Hippocampal formation (tissue), 2 donors: ENCODE measurements around the gene POC1A.
A peak's percentile ranks its signal among the peaks of the same experiment; 100 is the strongest.

ENCODE experiments used
- DNase-seq, 2 donors: peaks; one replicate each; lab custom pipeline; 2025; lab: John Stamatoyannopoulos, UW

Gene POC1A

GRCh38 chr3:52150860-52151259, 3.4 kb downstream of the POC1A start:
- no peak for DNase-seq

DNA sequence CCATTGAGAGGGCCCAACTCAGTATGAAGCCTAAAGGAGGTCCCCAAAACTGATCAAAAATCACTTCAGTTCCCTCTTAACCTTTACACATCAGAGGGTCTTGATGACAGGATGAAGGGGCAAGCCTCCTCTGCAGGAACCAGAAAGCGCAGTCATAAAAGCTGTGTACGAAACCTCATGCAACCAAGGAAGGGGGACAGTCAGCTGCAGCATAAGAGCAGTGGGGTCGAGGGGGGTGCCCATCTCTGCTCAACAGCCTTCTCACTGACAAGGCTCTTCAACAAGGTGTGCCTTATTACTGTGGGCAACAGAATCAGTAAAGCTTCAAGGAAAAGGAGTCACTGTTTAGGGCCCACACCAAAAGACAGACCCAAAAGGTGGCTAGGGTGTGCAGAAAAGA, 3.9 kb downstream of the POC1A start:
- DNase-seq: no peak

- DNase-seq: no peak
These were observed 4.5 kb downstream of the POC1A start for GRCh38 chr3:52149726-52150125.

DNA sequence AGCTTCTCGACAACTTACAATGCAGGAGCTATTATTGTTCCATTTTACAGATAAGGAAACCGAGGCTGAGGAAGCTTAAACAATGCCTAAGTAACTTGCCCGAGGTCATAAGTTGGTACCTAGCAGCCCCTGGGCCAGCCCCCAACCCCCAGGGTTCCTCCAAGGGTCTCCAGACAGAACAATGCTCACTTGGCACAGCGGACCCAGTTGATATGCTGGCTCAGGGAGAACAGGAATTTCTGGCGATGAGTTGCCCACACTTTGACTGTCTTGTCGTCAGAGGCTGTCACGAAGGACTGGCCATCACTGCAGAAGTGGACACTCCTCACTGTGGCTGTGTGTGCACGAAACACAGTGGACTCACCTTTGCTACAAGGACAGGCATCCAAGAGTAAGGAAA, 5.2 kb downstream of the POC1A start:
- DNase-seq: no peak

GRCh38 chr3:52147804-52148203, 6.4 kb downstream of the POC1A start:
- no peak for DNase-seq

GRCh38 chr3:52146811-52147210, 7.4 kb downstream of the POC1A start:
- no peak for DNase-seq

DNA sequence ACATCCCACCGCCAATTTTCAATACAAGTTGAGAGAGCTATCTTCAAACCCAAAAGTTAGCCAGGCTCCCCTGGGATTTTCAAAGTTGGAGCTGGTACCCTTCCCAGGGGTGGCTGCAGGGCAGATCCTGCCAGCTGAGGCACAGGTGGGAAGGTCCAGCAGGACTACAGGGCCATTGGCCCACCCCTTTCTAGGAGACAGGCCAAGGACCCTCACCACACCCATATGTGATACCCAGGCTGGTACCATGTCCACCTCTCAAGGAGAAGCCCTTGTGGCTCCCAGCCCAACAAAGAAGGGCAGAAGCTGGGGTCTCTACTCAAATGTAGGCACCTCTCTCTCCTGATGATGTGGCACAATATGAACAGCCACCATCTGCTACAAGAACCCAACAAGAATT, 8.0 kb downstream of the POC1A start:
- no peak for DNase-seq

DNA sequence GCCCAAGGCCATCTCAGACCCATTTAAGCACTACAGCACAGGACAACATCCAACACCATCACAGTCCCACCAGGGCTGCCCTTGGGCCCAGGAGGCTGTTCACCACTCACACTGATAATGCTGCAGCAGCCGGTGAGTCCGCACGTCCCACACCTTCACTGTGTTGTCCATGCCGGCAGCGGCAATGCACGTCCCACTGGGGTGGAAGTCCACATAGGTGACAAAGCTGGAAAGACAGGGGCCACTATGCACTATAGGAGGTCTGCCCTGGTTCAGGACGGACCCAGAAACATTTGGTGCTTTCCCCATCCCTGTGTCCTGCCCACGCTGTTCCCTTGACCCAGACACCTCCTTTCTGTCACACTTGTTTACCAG, 8.5 kb downstream of the POC1A start:
- no peak for DNase-seq

DNA sequence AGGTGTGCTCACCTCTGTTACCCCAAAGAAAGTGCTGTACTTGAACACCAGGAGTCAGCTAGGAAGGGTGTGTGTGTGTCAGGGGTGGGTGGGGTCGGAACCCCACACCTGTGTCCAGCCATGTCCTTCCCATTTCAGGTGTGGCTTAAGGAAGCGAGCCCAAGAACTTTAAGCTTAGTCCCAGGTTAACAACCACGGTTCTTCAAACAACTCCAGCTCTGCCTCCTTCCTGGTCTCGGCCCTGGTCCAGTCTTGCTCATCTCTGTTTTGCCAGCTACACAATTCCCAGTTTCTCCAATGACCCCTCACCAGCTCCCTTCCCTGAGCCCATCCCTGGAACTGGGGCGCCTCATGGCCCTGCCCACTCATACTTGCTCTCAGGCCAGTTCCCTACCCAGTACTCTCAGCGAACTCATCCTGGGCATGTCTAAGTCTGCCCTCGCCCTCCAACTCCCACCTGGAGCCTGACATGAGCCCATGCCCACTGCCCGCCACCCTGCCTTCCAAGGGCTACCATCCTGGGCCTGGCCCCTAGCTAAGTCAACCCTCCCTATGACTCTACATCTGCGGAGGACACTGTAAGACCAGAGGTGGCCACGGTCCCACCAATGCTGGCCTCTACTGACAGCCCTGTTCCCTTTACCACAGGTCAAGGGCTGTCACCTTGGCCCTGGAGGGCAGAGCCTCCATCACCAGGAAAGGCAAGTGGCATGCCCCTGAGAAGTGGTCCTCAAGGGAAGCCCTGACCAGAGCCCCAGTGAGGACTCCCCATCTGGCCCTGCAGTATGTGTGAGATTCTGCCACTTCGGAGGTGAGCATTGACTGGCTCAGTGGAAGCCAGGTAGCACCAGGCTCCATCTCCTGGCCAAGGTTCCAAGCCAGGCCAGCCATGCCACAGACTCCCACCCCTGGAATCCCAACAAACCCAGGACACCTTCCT, 9.2 kb downstream of the POC1A start:
- DNase-seq: no peak

DNA sequence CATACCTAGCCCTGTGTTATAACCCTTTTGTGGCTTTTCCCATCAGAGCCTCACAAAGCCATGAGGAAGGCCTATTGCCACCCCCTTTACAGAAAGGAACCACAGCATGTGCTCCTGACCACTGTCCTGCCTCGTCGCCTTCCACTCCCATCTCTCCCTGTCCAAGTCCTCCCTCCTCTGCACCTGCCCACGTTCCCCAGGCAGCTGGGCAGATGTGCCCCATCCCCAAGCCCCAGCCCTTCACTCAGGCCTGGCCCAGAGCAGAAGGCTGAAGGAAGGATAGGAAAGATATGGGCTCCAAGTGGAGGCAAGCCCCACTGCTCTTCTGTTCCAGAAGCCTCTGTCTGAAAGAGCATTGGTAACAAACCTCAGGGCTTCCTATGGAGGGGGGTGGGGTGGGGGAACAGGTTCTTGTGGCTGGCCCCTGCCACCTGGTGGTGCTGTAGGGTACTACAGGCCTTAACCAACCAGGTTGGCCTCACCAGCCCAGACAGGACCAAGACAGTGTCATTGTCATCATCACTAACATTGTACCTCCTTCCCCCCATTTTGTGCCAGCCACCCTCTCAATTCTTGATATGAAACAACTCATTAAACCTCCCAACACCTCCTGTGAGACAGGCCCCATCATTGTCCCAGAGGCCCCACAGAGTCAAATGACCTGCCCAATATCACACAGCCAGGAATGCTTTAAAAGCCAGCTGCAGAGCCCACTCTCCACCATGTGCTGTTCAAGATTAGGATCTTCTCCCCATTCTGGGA, 10.0 kb downstream of the POC1A start:
- DNase-seq: peak; percentile 64 to 72

- DNase-seq: no peak
These were observed 10.6 kb downstream of the POC1A start for GRCh38 chr3:52143616-52144015.

DNA sequence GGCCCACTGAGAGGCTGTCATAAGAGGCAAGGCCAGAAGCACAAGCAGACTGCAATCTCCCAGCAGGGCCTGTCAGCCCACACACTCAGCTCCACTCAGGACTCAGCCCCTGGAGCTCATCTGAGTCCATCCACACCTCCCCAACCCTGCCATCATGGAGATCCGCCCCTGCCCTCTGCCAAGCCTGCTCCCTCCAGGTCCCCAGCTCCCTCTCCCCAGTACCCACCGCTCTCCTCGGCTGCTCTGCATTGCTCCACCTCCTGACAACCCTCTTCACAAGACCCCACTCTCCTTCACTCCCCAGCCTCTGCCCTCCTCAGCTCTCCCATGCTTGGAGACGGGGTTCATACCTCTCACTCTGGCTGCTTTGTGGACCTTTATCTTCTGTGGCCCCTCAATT, 11.1 kb downstream of the POC1A start:
- no peak for DNase-seq

DNA sequence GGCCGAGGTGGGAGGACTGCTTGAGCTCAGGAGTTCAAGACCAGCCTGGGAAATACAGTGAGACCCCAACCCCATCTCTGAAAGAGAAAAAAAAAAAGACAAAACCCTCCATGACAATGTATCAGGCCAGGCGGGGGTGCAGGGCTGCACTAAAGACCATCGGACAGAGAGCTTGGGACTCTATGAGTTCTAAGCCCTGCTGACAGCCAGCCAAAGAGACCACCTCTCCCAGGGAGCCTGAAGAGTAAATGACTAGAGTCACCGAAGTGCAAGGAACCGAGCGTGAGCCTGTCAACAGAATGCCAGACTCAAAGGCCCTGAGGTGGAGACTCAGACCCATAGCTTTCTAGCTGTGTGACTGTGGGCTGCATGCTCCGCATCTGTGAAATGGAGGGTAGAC, 12.5 kb downstream of the POC1A start:
- no peak for DNase-seq

- no peak for DNase-seq
These were observed 13.5 kb downstream of the POC1A start for GRCh38 chr3:52140769-52141168.

DNA sequence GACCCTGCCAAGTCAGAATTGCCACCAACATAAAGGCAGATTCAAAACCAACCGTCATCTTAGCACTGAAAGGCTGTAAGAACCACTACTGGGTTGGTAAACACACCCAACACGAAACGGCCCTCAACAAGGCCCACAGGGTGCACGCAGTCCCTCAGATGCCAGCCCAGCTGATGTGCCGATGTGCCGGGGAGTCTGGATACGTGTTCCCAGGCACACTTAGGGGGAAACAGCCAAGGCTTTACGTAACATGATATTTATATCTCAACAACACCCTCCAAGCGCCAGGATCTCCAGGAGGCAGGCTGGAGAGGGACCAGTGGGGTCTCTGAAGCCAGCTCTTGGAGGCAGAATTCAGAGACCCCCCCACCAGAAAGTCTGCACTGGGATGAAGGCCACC, 14.2 kb downstream of the POC1A start:
- no peak for DNase-seq

GRCh38 chr3:52137311-52137710, 16.9 kb downstream of the POC1A start:
- no peak for DNase-seq

GRCh38 chr3:52136513-52136912, 17.7 kb downstream of the POC1A start:
- DNase-seq: no peak

DNA sequence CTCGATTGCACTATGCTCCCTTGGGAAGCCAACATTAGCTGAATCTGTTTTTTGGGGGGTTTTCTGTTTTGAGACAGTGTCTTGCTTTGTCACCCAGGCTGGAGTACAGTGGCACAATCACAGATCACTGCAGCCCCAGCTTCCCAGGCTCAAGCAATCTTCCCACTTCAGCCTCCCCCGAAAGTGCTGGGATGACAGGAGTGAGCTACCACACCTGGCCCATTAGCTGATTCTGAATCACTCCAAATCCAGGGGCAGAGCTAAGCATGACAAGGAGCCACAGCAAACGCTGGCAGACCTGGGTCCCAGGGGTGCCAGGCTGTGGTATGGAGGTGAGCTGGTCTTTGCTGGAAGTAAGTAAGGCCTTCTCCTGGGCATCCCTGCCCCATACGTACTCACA, 18.9 kb downstream of the POC1A start:
- no peak for DNase-seq

- no peak for DNase-seq
These were observed 19.5 kb downstream of the POC1A start for GRCh38 chr3:52134761-52135160.

GRCh38 chr3:52132930-52133329, 21.3 kb downstream of the POC1A start:
- no peak for DNase-seq

- DNase-seq: no peak
These were observed 22.2 kb downstream of the POC1A start for GRCh38 chr3:52132041-52132440.

DNA sequence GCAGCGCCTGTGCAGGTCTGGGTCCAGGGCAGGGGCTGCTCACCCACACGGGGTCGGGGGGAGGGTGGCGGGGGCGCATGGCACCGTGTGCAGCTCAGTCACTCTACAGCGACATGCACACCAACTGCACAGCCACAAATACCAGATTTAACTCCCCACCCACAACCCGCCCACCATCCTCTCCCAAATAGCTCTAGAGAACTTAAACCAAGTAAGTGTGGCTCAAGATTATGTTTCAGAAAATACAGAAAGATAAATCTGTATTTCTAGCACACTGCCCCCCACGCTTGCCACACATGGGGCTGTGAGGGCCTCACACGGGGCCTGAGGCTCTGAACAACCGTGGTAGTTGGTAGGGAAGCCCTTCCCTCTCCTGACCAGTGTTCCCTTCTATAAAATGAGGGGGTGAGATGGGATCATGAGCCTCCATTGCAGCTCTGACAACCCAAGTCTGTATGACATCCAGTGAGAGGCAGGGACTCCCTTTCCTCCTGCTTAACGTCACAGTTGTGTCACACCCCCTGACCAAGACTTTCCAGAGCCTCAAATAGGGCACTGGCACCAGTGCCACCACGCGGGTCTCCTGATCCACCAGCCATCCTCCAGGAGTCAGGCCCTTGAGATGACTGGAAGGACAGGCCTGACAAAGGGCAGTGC, 23.1 kb downstream of the POC1A start:
- DNase-seq: no peak
